Measurements from ENCODE around the gene RHBDD1. TPM values are rescaled to one million over a fixed set of nuclear protein-coding genes. Genes with fewer than 3 reads are reported as not detected.

The RHBDD1 gene
- total RNA-seq, 2 donors from 2014 or later, result 7.9 to 9.9 TPM

- intact Hi-C loops (cut with DNase I), result no loop called here
- Histone ChIP-seq H3K9me3 (no peaks in the 10 kb centered on the region), H3K36me3 (replicated peaks in 1 of 2; ENCODE audit: insufficient read depth in 1 of 2, low read depth in 2 of 2) (no peaks in the 10 kb centered on the region), H3K27ac (no peak overlapping the region), H3K27me3 (no peaks in the 10 kb centered on the region), H3K4me1 (no peaks in the 10 kb centered on the region), H3K4me3 (no peak overlapping the region)
- TF ChIP-seq CTCF (IDR thresholded peaks at IDR 0.05) (no peak), POLR2A (IDR thresholded peaks at IDR 0.05) (no peak)
- no peak for ATAC-seq
- 63 to 73% methylated on average over 3 of the region's 3 CpGs for WGBS, 2 donors
- DNase-seq, result no peak
Measured at GRCh38 chr2:227022608-227023007, 186.8 kb downstream of the RHBDD1 start.

GRCh38 chr2:227025510-227025909, 189.7 kb downstream of the RHBDD1 start:
- H3K27me3 ChIP-seq, result no peaks in the 10 kb centered on the region
- no peaks in the 10 kb centered on the region for H3K36me3 ChIP-seq (replicated peaks in 1 of 2; ENCODE audit: insufficient read depth in 1 of 2, low read depth in 2 of 2)
- no peak overlapping the region for H3K27ac ChIP-seq
- no peak for DNase-seq
- H3K4me3 ChIP-seq, result no peak overlapping the region
- 75 to 83% methylated on average over 2 of the region's 2 CpGs for WGBS, 2 donors
- intact Hi-C loops (cut with DNase I), result no loop called here
- no peaks in the 10 kb centered on the region for H3K9me3 ChIP-seq
- no peaks in the 10 kb centered on the region for H3K4me1 ChIP-seq
- no peak for TF ChIP-seq POLR2A (IDR thresholded peaks at IDR 0.05)
- TF ChIP-seq CTCF (IDR thresholded peaks at IDR 0.05), result no peak
- no peak for ATAC-seq

GRCh38 chr2:227029426-227030105, 193.7 kb downstream of the RHBDD1 start:
- Histone ChIP-seq H3K4me1 (peaks cover 7% of the 10 kb centered on the region), H3K27me3 (no peaks in the 10 kb centered on the region), H3K27ac (no peak overlapping the region), H3K36me3 (replicated peaks in 1 of 2; ENCODE audit: insufficient read depth in 1 of 2, low read depth in 2 of 2) (no peaks in the 10 kb centered on the region), H3K9me3 (no peaks in the 10 kb centered on the region), H3K4me3 (no peak overlapping the region)
- 71 to 90% methylated on average over 3 of the region's 3 CpGs for WGBS, 2 donors
- DNase-seq (no peak), ATAC-seq (no peak)
- intact Hi-C loops (cut with DNase I), result loop anchor here (10.0 kb wide), 1 partner anchor 85 kb away; no protein-coding TSS in a partner anchor
- TF ChIP-seq CTCF (IDR thresholded peaks at IDR 0.05) (no peak), POLR2A (IDR thresholded peaks at IDR 0.05) (no peak)

- no peak for DNase-seq
- TF ChIP-seq POLR2A (IDR thresholded peaks at IDR 0.05) (no peak), CTCF (IDR thresholded peaks at IDR 0.05) (no peak)
- Histone ChIP-seq H3K27ac (no peak overlapping the region), H3K36me3 (replicated peaks in 1 of 2; ENCODE audit: insufficient read depth in 1 of 2, low read depth in 2 of 2) (no peaks in the 10 kb centered on the region), H3K4me3 (no peak overlapping the region), H3K9me3 (no peaks in the 10 kb centered on the region), H3K4me1 (peaks cover 7% of the 10 kb centered on the region), H3K27me3 (no peaks in the 10 kb centered on the region)
- WGBS, 2 donors, result 85 to 88% methylated on average over 1 to 2 of the region's 2 CpGs
- ATAC-seq, result no peak
- intact Hi-C loops (cut with DNase I), result loop anchor here (10.0 kb wide), 1 partner anchor 84 kb away; no protein-coding TSS in a partner anchor
Measured at GRCh38 chr2:227030789-227031188, 194.9 kb downstream of the RHBDD1 start.

- Histone ChIP-seq H3K27ac (no peak overlapping the region), H3K9me3 (no peaks in the 10 kb centered on the region), H3K4me3 (no peak overlapping the region), H3K27me3 (no peaks in the 10 kb centered on the region), H3K36me3 (replicated peaks in 1 of 2; ENCODE audit: insufficient read depth in 1 of 2, low read depth in 2 of 2) (no peaks in the 10 kb centered on the region), H3K4me1 (peaks cover 7% of the 10 kb centered on the region)
- WGBS, 2 donors, result 61 to 77% methylated on average over 3 of the region's 3 CpGs
- intact Hi-C loops (cut with DNase I), result loop anchor here (10.0 kb wide), 1 partner anchor 83 kb away; no protein-coding TSS in a partner anchor
- ATAC-seq (no peak), DNase-seq (no peak)
- no peak for TF ChIP-seq CTCF (IDR thresholded peaks at IDR 0.05)
- no peak for TF ChIP-seq POLR2A (IDR thresholded peaks at IDR 0.05)
Measured at GRCh38 chr2:227031379-227031778, 195.5 kb downstream of the RHBDD1 start.
